B cell (primary cell): ENCODE data around the gene RNASEH2C. TPM values are rescaled to one million over a fixed set of nuclear protein-coding genes. Genes with fewer than 3 reads are reported as not detected.

ENCODE experiments used
- ATAC-seq: fragments of 200-7000 bp; cut with Tn5 transposase; one replicate; pipeline ENCODE4 v1.10.0; 2021; ENCODE audit warnings: low read depth, mild to moderate bottlenecking, moderate number of reproducible peaks, moderate library complexity
- CTCF ChIA-PET: fragments of 350-600 bp; sonication (Branson Sonifier 250); formaldehyde crosslinking; loops from one replicate; lab custom pipeline; 2021; ENCODE audit warnings: antibody characterized with exemption, inconsistent platforms; lab: Charles Lee
- POLR2A ChIA-PET: fragments of 350-600 bp; sonication (Branson Sonifier 250); formaldehyde crosslinking; loops from one replicate; lab custom pipeline; 2021; ENCODE audit warnings: antibody characterized with exemption; lab: Charles Lee
- DNase-seq: peaks from one replicate; pipeline ENCODE4 v3.0.0; 2013
- H2AFZ ChIP-seq: 2 replicates; pipeline ENCODE4 v1.6.1; 2012; ENCODE audit warnings: mild to moderate bottlenecking, low read depth, low read length; ENCODE audit not compliant: insufficient read depth, poor library complexity, severe bottlenecking
- H3K27ac ChIP-seq, 2 donors: 1 replicate in 1 of 2; 2 replicates in 1 of 2; pipeline ENCODE4 v1.5.1; 2012 to 2013; ENCODE audit warnings: low read length in 2 of 2, mild to moderate bottlenecking in 2 of 2, moderate library complexity in 1 of 2
- H3K27me3 ChIP-seq, 4 experiments: fragments of 200-600 bp in 1 of 4; sonication (generic) in 1 of 4; replicated peaks in 1 of 4; 1 replicate in 2 of 4; 2 replicates in 2 of 4; pipeline versions ENCODE4 v1.6.1 to v1.7.0; 2013 to 2016; ENCODE audit warnings: low read length in 3 of 4, mild to moderate bottlenecking in 2 of 4, mixed read lengths in 1 of 4, moderate library complexity in 1 of 4; ENCODE audit not compliant: insufficient read depth in 4 of 4, control insufficient read depth in 3 of 4; ENCODE audit errors: control extremely low read depth in 1 of 4
- H3K36me3 ChIP-seq, 2 experiments: replicated peaks in 1 of 2; 1 replicate in 1 of 2; 2 replicates in 1 of 2; pipeline versions ENCODE4 v1.6.1 to v1.7.1; 2013; ENCODE audit warnings: low read length in 1 of 2; ENCODE audit not compliant: insufficient read depth in 2 of 2, control insufficient read depth in 1 of 2; ENCODE audit errors: control extremely low read depth in 1 of 2, extremely low read depth in 1 of 2
- H3K4me1 ChIP-seq, 2 donors: fragments of 200-600 bp in 1 of 2; sonication (generic) in 1 of 2; 1 replicate in 1 of 2; 2 replicates in 1 of 2; pipeline versions ENCODE4 v1.5.1 to v1.6.1; 2013 to 2017; ENCODE audit warnings: low read length in 2 of 2; ENCODE audit not compliant: control insufficient read depth in 2 of 2, insufficient read depth in 2 of 2
- H3K4me2 ChIP-seq: replicated peaks from 2 replicates; pipeline ENCODE3; 2012; ENCODE audit warnings: mild to moderate bottlenecking, low read depth, low read length; ENCODE audit not compliant: poor library complexity, severe bottlenecking
- H3K4me3 ChIP-seq, 5 experiments: fragments of 200-600 bp in 1 of 5; sonication (generic) in 1 of 5; 1 replicate in 3 of 5; 2 replicates in 2 of 5; pipeline versions ENCODE4 v1.5.1 to v1.7.0; 2011 to 2016; ENCODE audit warnings: low read length in 4 of 5, mild to moderate bottlenecking in 4 of 5, low read depth in 2 of 5, control low read depth in 1 of 5, moderate library complexity in 1 of 5; ENCODE audit not compliant: insufficient read depth in 1 of 5; ENCODE audit errors: control extremely low read depth in 1 of 5, extremely low read depth in 1 of 5
- H3K79me2 ChIP-seq: fragments of 200-600 bp; sonication (generic); one replicate; pipeline ENCODE4 v1.6.0; 2016; ENCODE audit warnings: low read length; ENCODE audit not compliant: control insufficient read depth, insufficient read depth
- H3K9ac ChIP-seq: fragments of 200-600 bp; sonication (generic); 2 replicates; pipeline ENCODE4 v1.6.1; 2017; ENCODE audit warnings: mild to moderate bottlenecking, low read length, moderate library complexity
- H3K9me3 ChIP-seq, 3 donors: one replicate each; pipeline versions ENCODE4 v1.6.1 to v1.7.1; 2013; ENCODE audit warnings: low read length in 2 of 3; ENCODE audit not compliant: control insufficient read depth in 2 of 3, insufficient read depth in 1 of 3; ENCODE audit errors: control extremely low read depth in 1 of 3
- H4K20me1 ChIP-seq: 2 replicates; pipeline ENCODE4 v1.6.0; 2012; ENCODE audit warnings: mild to moderate bottlenecking, low read length; ENCODE audit not compliant: insufficient read depth, control insufficient read depth, poor library complexity, severe bottlenecking
- H3K27ac Mint-ChIP-seq: one replicate; pipeline ENCODE4 v1.8.0; 2021; ENCODE audit warnings: mixed read lengths
- H3K27me3 Mint-ChIP-seq: one replicate; pipeline ENCODE4 v1.8.0; 2021; ENCODE audit warnings: mixed read lengths
- H3K4me1 Mint-ChIP-seq: one replicate; pipeline ENCODE4 v1.8.0; 2021; ENCODE audit warnings: mixed read lengths
- H3K4me3 Mint-ChIP-seq: one replicate; pipeline ENCODE4 v1.8.0; 2021; ENCODE audit warnings: mixed read lengths
- H3K9me3 Mint-ChIP-seq: one replicate; pipeline ENCODE4 v1.8.0; 2022; ENCODE audit warnings: mixed read lengths; ENCODE audit not compliant: insufficient read depth
- CTCF ChIP-seq: fragments of 200-600 bp; IDR thresholded peaks from one replicate; pipeline ENCODE4 v1.8.0; 2022; ENCODE audit warnings: antibody characterized with exemption, mild to moderate bottlenecking
- EZH2 ChIP-seq: IDR thresholded peaks from 2 replicates; pipeline ENCODE4 v1.6.1; 2012; ENCODE audit warnings: borderline replicate concordance, low read depth, mild to moderate bottlenecking, moderate library complexity, low read length; ENCODE audit not compliant: insufficient read depth, poor library complexity, severe bottlenecking
- WGBS: methylation state at CpG from one replicate; pipeline ENCODE4 v1.1.5; 2013; ENCODE audit warnings: missing lambda C conversion rate; ENCODE audit not compliant: insufficient coverage; 5-methylcytosine and 5-hydroxymethylcytosine counted together
- intact Hi-C: fragments of 100-400 bp; cut with micrococcal nuclease; formaldehyde crosslinking; loops from one replicate; pipeline ENCODE4 v1.10.0; 2022
- polyA plus RNA-seq: library from polyadenylated mRNA; depleted of rRNA; stranded (reverse); fragments of >200 nt; gene quantifications from 2 replicates; pipeline ENCODE4 v1.2.3, GENCODE V29; 2012
- total RNA-seq, 2 donors: library from RNA; stranded (reverse); fragments of 120-200 nt in 1 of 2; gene quantifications; 1 replicate in 1 of 2; 2 replicates in 1 of 2; pipeline versions ENCODE4 v1.2.3 to v1.2.4, GENCODE V29; 2013 to 2022

Gene RNASEH2C
- total and polyA plus RNA-seq, 2 donors (not counting 1 experiment from before 2014, with no cell fraction given) = 75.3 to 95.0 TPM

GRCh38 chr11:65744026-65744698 lies 23.6 kb upstream of the RNASEH2C start:
- no peak overlapping the region for H2AFZ ChIP-seq
- no peak overlapping the region for H3K27ac ChIP-seq
- peaks cover 0 to 2% (median 0%) of the 10 kb centered on the region in 4 experiments for H3K27me3 ChIP-seq
- no peak overlapping the region for H3K4me3 ChIP-seq
- TF ChIP-seq EZH2 (no peak), CTCF (no peak)
- no peaks in the 10 kb centered on the region for H3K36me3 ChIP-seq
- no peaks in the 10 kb centered on the region for H3K9me3 ChIP-seq
- WGBS = 77% methylated on average over 17 of the region's 18 CpGs
- no peaks in the 10 kb centered on the region for H3K79me2 ChIP-seq
- CTCF ChIA-PET = interaction anchor here (1.1 kb wide), 1 partner anchor 73 kb away, joined by 3 read pairs; no protein-coding TSS in a partner anchor
- no peak for ATAC-seq
- peaks cover 0 to 5% of the 10 kb centered on the region in 2 donors for H3K4me1 ChIP-seq
- POLR2A ChIA-PET = no interaction called here
- Mint-ChIP-seq H3K9me3 (no peaks in the 10 kb centered on the region), H3K27me3 (peaks cover 14% of the 10 kb centered on the region), H3K4me1 (peaks cover 7% of the 10 kb centered on the region), H3K4me3 (no peak overlapping the region), H3K27ac (no peak overlapping the region)
- intact Hi-C loops = no loop called here
- H3K4me2 ChIP-seq = no peak overlapping the region
- no peak overlapping the region for H3K9ac ChIP-seq
- no peak for DNase-seq
- no peaks in the 10 kb centered on the region for H4K20me1 ChIP-seq

GRCh38 chr11:65743681-65744025 lies 23.1 kb upstream of the RNASEH2C start:
- no peaks in the 10 kb centered on the region for H4K20me1 ChIP-seq
- 81% methylated on average over 8 of the region's 10 CpGs for WGBS
- no peak overlapping the region for H3K4me3 Mint-ChIP-seq

More at GRCh38 chr11:65743681-65744025, 23.1 kb upstream of the RNASEH2C start:
- H3K4me1 Mint-ChIP-seq = peaks cover 7% of the 10 kb centered on the region
- no peaks in the 10 kb centered on the region for H3K9me3 Mint-ChIP-seq
- H3K36me3 ChIP-seq = no peaks in the 10 kb centered on the region
- H3K27ac ChIP-seq = no peak overlapping the region
- peaks cover 0 to 2% (median under 1%) of the 10 kb centered on the region in 4 experiments for H3K27me3 ChIP-seq
- H3K4me1 ChIP-seq = peaks cover 0 to 5% of the 10 kb centered on the region in 2 donors
- no peaks in the 10 kb centered on the region for H3K9me3 ChIP-seq
- H3K9ac ChIP-seq = no peak overlapping the region
- ChIA-PET POLR2A (no interaction called here), CTCF (no interaction called here)
- H3K79me2 ChIP-seq = no peaks in the 10 kb centered on the region
- H3K4me3 ChIP-seq = no peak overlapping the region
- ATAC-seq (no peak), DNase-seq (no peak)
- H2AFZ ChIP-seq = no peak overlapping the region
- H3K27ac Mint-ChIP-seq = no peak overlapping the region
- intact Hi-C loops = no loop called here
- H3K4me2 ChIP-seq = no peak overlapping the region
- H3K27me3 Mint-ChIP-seq = peaks cover 14% of the 10 kb centered on the region
- TF ChIP-seq CTCF (no peak), EZH2 (no peak)
